ENCODE data around the gene DNAJC28.
"Not testable (repeated sequence)": the region's sequence is repeated elsewhere in the genome, so short reads cannot be mapped to it uniquely, and the experiment has no call there.

The DNAJC28 gene

DNA sequence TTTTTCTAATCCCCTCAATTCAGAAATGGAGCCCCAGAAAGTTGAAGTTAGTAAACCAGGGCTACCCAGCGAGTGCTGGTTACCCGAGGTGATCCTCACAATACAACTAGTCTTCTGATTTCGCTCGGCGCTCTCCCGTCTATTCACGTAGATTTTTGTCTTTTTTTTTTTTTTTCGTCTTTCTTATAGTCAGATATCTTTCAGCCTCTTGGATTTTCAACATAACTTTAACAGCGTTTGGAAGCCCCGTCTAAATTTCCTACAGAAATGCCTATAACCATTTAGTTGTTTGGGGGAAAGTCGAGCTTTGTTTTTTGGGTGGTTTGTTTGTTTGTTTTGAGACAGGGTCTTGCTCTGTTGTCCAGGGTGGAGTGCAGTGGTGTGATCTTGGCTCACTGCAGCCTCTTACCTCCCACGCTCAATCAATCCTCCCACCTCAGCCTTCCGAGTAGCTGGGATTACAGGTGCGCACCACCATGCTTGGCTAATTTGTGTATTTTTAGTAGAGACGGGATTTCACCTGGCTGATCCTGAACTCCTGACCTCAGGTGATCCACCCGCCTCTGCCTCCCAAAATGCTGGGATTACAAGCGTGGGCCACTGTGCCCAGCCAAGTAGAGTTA, 10.9 kb downstream of the DNAJC28 start:
- no peak for DNase-seq

DNA sequence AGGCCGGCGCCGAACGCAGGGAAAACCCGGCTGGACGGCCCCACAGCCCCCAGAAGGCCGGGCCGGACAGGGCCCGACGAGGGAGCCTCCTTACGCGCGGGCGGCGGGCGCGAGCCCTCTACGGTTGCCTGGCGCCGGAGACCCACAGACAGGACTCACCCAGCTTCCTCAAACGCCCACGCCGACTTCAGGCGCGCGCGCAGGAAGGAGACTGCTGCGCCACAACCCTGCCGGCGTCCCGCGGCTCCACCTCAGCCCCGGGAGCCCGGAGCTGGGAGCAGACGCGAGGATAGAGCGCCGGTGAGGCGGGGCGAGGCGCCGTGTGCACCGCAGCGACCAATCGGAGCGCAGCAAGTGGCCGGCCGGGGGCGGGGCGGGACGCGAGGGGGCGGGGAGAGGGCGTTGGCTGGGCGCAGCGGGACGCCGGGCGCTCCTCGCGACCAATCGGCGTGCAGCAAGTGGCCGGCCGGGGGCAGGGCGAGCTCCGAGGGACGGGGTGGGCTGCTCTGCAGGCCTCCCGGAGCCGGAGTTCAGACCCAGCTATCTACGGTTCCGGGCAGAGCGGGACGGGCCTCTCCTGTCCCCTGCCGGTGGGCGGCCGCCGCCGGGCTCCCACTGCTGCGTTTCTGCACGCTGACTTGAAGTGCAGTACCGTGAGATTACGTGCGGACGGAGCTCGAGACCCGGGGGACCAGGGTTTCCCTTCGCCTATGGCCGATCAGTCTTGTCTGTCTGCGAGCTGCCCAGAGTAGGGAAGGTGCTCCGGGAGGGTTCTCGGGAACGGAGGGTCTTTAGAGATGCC, 11.6 kb downstream of the DNAJC28 start, which contains the start of gene TMEM50B:
Gene TMEM50B, minus strand, starts transcription at position 296 of the 802 bp plus-strand sequence. CDS start 11,089 bp downstream, outside the sequence.
- peak; percentile 99 for DNase-seq

DNA sequence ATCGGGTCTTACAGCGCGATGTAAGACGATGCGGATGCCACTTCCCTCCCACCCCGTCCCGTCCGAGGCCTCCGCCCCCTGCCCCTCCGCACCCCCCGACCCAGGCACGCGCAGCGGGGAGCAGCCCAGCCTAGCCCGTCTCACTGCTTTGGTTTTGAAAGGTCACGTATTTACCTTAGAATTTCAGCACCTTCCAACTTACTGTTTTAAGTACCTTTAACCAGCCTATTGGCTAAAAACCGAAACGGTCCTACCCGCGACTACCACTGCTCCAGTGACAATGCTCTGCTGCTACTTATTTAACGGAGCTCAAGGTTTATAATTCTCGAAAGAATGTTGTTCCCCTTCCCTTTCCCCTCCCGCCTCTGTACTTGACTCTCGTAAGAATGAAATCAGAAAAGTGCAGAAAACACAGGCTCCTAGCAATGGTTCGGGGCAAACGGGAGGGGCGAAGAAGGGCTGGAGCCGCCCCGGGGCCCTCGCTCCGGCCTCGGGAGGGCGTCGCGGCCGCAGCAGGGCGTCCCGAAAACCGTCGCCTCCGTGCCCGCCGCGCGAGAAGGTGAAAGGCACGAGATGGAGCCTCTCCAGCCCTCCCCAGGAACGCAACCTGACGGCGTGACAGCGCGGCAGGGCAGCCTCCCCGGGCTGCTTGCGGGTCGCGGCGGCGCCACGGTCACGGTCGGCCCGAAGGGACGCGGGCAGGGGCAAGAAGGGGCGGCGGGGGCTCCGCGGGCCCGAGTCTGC, 12.4 kb downstream of the DNAJC28 start:
- peak; percentile 49 for DNase-seq

DNA sequence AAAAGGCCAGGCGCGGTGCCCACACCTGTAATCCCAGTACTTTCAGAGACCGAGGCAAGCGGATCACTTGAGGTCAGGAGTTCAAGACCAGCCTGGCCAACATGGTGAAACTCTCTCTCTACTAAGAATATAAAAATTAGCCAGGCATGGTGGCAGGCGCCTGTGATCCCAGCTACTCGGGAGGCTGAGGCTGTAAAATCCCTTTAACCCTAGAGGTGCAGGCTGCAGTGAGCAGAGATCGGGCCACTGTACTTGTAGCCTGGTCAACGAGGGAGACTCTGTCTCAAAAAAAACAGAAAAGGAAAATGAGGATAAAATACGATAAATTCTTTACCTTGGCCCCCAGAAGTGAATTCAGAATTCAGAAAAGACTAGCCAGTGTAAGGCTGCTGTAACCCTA, 13.3 kb downstream of the DNAJC28 start:
- no peak for DNase-seq

GRCh38 chr21:33477066-33477465, 14.4 kb downstream of the DNAJC28 start:
- no peak for DNase-seq

DNA sequence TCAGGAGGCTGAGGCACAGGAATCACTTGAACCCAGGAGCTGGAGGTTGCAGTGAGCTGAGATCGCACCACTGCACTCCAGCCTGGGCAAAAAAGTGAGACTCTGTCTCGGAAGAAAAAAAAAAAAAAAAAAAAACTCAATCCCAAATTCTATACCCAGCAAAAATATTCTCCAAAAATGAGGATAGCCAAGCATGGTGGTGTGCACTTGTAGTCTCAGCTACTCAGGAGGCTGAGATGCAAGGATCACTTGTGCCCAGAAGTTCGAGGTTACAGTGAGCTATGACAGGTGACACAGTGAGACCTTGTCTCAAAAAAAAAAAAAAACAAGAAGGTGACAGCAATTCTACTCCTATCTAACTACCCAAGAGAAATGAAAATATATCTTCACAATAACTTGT, 18.2 kb downstream of the DNAJC28 start:
- no peak for DNase-seq

DNA sequence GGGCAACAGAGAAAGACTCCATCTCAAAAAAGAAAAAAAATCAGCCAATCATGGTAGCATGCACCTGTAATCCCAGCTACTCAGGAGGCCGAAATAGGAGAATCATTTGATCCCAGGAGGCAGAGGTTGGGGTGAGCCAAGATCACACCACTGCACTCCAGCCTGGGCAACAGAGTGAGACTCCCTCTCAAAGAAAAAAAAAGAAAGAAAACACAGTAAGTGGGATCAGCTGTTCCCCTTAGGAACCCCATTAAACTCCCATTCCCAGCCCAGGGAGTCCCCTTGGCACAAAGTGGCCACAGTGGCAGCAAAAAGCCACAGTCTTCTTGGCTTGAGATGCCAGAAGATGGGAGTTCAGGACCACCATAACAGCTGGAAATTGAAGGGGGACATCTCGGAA, 20.8 kb downstream of the DNAJC28 start:
- DNase-seq, result no peak

GRCh38 chr21:33469183-33469582, 22.3 kb downstream of the DNAJC28 start:
- not testable (repeated sequence) for DNase-seq

GRCh38 chr21:33461538-33462250, 29.8 kb downstream of the DNAJC28 start:
- no peak for DNase-seq

DNA sequence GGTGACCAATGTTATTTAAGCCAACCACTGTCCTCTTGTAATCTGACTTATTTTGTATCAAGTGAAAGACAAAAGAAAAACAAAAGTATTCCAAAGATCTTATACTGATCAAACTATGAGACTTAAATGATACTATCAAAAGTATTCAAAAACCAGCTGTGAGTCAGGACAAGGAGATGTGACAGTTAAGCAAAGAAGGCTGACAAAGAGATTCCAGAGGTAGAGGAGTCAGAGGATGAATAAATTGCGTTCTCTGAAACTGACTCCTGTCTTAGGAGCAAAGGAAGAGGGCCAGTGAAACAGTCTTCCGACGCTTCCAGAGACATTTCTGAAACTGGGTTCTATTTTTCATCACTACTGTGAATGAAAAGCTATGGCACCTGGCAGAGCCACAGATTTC, 32.7 kb downstream of the DNAJC28 start:
- no peak for DNase-seq

GRCh38 chr21:33455686-33456446, 35.6 kb downstream of the DNAJC28 start:
- DNase-seq, result no peak

- no peak for DNase-seq
Observed at GRCh38 chr21:33452362-33452761, 39.2 kb downstream of the DNAJC28 start.

DNA sequence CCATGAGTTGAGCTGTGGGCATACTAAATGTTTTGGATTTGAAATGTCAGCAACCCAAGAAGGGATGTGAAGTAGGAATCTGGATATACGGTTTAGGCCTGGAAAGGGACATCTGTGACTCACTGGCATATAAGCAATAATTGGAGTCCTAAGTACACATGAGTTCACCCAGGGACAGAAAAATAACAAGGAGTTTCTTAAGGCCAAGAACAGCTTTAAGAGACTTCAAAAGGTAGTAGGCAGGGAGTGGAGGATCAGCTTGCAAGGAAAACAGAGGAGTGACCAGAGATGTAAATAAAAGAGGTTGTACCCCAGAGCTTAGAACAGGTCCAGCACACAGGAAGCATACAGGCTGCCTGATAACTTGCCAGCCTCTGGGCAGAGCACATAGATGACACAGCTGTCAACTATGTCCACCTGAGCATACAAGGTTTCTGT, 39.9 kb downstream of the DNAJC28 start:
- DNase-seq, result no peak

GRCh38 chr21:33449616-33450015, 41.9 kb downstream of the DNAJC28 start:
- DNase-seq, result no peak

DNA sequence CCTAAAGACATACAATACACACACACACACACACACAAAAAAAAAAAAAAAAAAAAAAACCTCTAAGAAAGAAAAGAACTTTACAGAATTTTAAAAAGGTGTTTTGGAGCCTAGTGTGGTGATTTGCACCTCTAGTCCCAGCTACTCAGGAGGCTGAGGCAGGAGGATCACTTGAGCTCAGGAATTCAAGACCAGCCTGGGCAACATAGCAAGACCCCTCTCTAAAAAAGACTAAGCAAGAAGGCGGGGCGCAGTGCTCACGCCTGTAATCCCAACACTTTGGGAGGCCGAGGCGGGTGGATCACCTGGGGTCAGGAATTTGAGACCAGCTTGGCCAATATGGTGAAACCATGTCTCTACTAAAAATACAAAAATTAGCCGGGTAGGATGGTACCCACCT, 44.9 kb downstream of the DNAJC28 start:
- DNase-seq, result not testable (repeated sequence)

GRCh38 chr21:33444499-33444898, 47.0 kb downstream of the DNAJC28 start:
- no peak for DNase-seq

- no peak for DNase-seq
Observed at GRCh38 chr21:33443194-33443593, 48.3 kb downstream of the DNAJC28 start.

GRCh38 chr21:33441489-33442477, 49.7 kb downstream of the DNAJC28 start:
- DNase-seq, result peak; percentile 71
